ENCODE measurements around the gene PPT2. TPM values are rescaled to one million over a fixed set of nuclear protein-coding genes. Genes with fewer than 3 reads are reported as not detected.
A peak's percentile ranks its signal among the peaks of the same experiment; 100 is the strongest.

The PPT2 gene
- total RNA-seq, 6 experiments from 2014 or later: 6.4 to 16.0 (median 8.9) TPM

- no peaks in the 10 kb centered on the region for H3K4me1 ChIP-seq
- DNase-seq: no peak
- ATAC-seq: peak in 1 of 4 donors; percentile 7
- no peaks in the 10 kb centered on the region for H3K27me3 ChIP-seq
- no peaks in the 10 kb centered on the region for H3K9me3 ChIP-seq
- intact Hi-C loops (cut with DNase I): no loop called here
- no peak overlapping the region for H3K4me3 ChIP-seq
- H3K36me3 ChIP-seq: no peaks in the 10 kb centered on the region
- TF ChIP-seq POLR2A (IDR thresholded peaks at IDR 0.05) (no peak), CTCF (IDR thresholded peaks at IDR 0.05) (no peak)
- H3K27ac ChIP-seq: no peak overlapping the region
- 72% methylated on average over 9 of the region's 12 CpGs for WGBS (ENCODE audit: insufficient coverage, low coverage, low lambda C conversion rate, missing lambda C conversion rate)
Observed at GRCh38 chr6:32212076-32212760, 58.3 kb downstream of the PPT2 start.

Small RNA genes lying within 50 kb of the gene (microRNA-seq; reads per million reads assigned to microRNA genes)
- gene MIR6721 (0.58 to 1.3 reads per million in 2 donors), gene MIR6833 (0.87 to 1.3 reads per million in 2 donors)

Small RNA genes lying within 50 kb of the gene (small RNA-seq; reads per million reads assigned to genes)
- 0 reads per million in 2 experiments for gene AL662884.1
- 0 reads per million in 2 experiments for gene MIR6833

Other genes with a start within 250 kb of the PPT2 start
- gene C2, start 226.4 kb upstream of the PPT2 start, total RNA-seq: 100 to 1,000 TPM; 309 to 739 (median 533) TPM
- gene CFB, start 208.0 kb upstream of the PPT2 start, total RNA-seq: 1,000 to 10,000 TPM; 1,939 to 4,112 (median 3,131) TPM
- 10 to 100 TPM in 5 of 6 experiments, 1 to 10 TPM in 1; 9.3 to 33.8 (median 18.3) TPM for gene NELFE, start 195.2 kb upstream of the PPT2 start, total RNA-seq
- gene SKIC2, start 195.0 kb upstream of the PPT2 start, total RNA-seq: 10 to 100 TPM; 26.3 to 73.1 (median 47.1) TPM
- 10 to 100 TPM in 5 of 6 experiments, 1 to 10 TPM in 1; 9.8 to 14.6 (median 12.1) TPM for gene DXO, start 182.0 kb upstream of the PPT2 start, total RNA-seq
- 1,000 to 10,000 TPM; 1,495 to 2,818 (median 2,205) TPM for gene C4A, start 172.1 kb upstream of the PPT2 start, total RNA-seq
- gene C4B, start 139.3 kb upstream of the PPT2 start, total RNA-seq: 1,000 to 10,000 TPM; 1,420 to 2,805 (median 2,265) TPM
- gene CYP21A2, start 115.7 kb upstream of the PPT2 start, total RNA-seq: 10 to 100 TPM in 3 of 6 experiments, 1 to 10 TPM in 3; 5.7 to 60.7 (median 14.0) TPM
- 10 to 100 TPM in 3 of 6 experiments, 1 to 10 TPM in 3; 7.2 to 28.3 (median 10.3) TPM for gene TNXB, start 44.8 kb upstream of the PPT2 start, total RNA-seq
- 10 to 100 TPM; 15.2 to 35.5 (median 33.2) TPM for gene ATF6B, start 25.9 kb upstream of the PPT2 start, total RNA-seq
- 1 to 10 TPM; 1.5 to 2.7 (median 2.2) TPM for gene FKBPL, start 23.9 kb upstream of the PPT2 start, total RNA-seq
- under 1 TPM in 4 of 6 experiments, not detected in 2; 0.13 to 0.29 (median 0.24) TPM for gene PRRT1, start 2.2 kb upstream of the PPT2 start, total RNA-seq
- 1 to 10 TPM; 1.4 to 6.0 (median 4.2) TPM for gene EGFL8, start 10.5 kb downstream of the PPT2 start, total RNA-seq
- gene AGPAT1, start 21.9 kb downstream of the PPT2 start, total RNA-seq: 10 to 100 TPM; 23.5 to 36.9 (median 31.6) TPM
- gene RNF5, start 24.3 kb downstream of the PPT2 start, total RNA-seq: 10 to 100 TPM; 50.5 to 90.4 (median 60.9) TPM
- 1 to 10 TPM in 4 of 6 experiments, under 1 TPM in 2; 0.81 to 3.4 (median 1.8) TPM for gene AGER, start 30.1 kb downstream of the PPT2 start, total RNA-seq
- gene PBX2, start 36.1 kb downstream of the PPT2 start, total RNA-seq: 10 to 100 TPM; 15.5 to 29.5 (median 24.3) TPM
- 1 to 10 TPM; 3.7 to 9.2 (median 5.7) TPM for gene GPSM3, start 38.5 kb downstream of the PPT2 start, total RNA-seq
- gene NOTCH4, start 69.9 kb downstream of the PPT2 start, total RNA-seq: 10 to 100 TPM in 2 of 6 experiments, 1 to 10 TPM in 4; 6.6 to 16.5 (median 8.9) TPM
- gene TSBP1, start 217.8 kb downstream of the PPT2 start, total RNA-seq: not detected

Data from right lobe of liver (tissue), 6 donors.